Subcutaneous adipose tissue (tissue), 4 donors: ENCODE data around the gene FANCD2. TPM values are rescaled to one million over a fixed set of nuclear protein-coding genes. Genes with fewer than 3 reads are reported as not detected.

Experiments used
- total RNA-seq, 4 donors: library from RNA; depleted of rRNA; stranded (reverse); fragments of >200 nt; gene quantifications; one replicate each; pipeline ENCODE4 v1.1.0, GENCODE V29; 2016
- TF ChIP-seq, protein P1 (sequence below): fragments of 450-650 bp; IDR thresholded peaks from one replicate; pipeline ENCODE4 v1.5.1; 2016; ENCODE audit warnings: low read depth, mild to moderate bottlenecking, control low read depth, antibody characterized with exemption, moderate library complexity

FANCD2 gene
- total RNA-seq, 4 donors from 2014 or later: 1.5 to 12.2 (median 7.2) TPM

GRCh38 chr3:10074666-10075065 is 48.4 kb downstream of the FANCD2 start:
- TF ChIP-seq, protein P1, sequence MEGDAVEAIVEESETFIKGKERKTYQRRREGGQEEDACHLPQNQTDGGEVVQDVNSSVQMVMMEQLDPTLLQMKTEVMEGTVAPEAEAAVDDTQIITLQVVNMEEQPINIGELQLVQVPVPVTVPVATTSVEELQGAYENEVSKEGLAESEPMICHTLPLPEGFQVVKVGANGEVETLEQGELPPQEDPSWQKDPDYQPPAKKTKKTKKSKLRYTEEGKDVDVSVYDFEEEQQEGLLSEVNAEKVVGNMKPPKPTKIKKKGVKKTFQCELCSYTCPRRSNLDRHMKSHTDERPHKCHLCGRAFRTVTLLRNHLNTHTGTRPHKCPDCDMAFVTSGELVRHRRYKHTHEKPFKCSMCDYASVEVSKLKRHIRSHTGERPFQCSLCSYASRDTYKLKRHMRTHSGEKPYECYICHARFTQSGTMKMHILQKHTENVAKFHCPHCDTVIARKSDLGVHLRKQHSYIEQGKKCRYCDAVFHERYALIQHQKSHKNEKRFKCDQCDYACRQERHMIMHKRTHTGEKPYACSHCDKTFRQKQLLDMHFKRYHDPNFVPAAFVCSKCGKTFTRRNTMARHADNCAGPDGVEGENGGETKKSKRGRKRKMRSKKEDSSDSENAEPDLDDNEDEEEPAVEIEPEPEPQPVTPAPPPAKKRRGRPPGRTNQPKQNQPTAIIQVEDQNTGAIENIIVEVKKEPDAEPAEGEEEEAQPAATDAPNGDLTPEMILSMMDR: no peak

GRCh38 chr3:10081871-10082270 is 55.6 kb downstream of the FANCD2 start:
- TF ChIP-seq, protein P1: no peak

GRCh38 chr3:10085738-10086137 is 59.5 kb downstream of the FANCD2 start:
- TF ChIP-seq, protein P1: no peak

GRCh38 chr3:10088256-10088655 is 62.0 kb downstream of the FANCD2 start:
- TF ChIP-seq, protein P1: no peak

GRCh38 chr3:10090179-10090578 is 63.9 kb downstream of the FANCD2 start:
- TF ChIP-seq, protein P1: no peak

- TF ChIP-seq, protein P1: no peak
Observed at GRCh38 chr3:10093678-10094077, 67.4 kb downstream of the FANCD2 start.

- TF ChIP-seq, protein P1: no peak
Observed at GRCh38 chr3:10099041-10099440, 72.8 kb downstream of the FANCD2 start.

DNA sequence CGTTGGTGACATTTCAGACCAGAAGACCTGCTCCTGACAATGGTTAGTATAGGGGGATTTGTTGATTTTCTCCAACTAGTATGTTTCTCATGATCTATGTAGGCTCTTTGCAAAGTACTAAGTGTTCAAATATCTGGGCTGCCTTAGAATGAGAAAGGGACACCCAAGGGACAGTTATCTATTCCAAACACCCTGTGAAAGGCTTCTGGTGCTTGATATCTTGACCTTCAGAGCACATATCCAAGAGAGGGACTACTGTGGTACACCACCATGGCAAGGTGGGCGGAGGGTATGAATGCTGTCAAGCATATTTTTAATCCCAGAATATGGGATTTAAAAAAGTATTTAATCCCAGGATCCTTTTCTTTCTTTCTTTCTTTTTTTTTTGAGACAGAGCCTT is 80.7 kb downstream of the FANCD2 start:
- TF ChIP-seq, protein P1: no peak
